A549 (cell line): ENCODE results near the gene GLT1D1. TPM values are rescaled to one million over a fixed set of nuclear protein-coding genes. Genes with fewer than 3 reads are reported as not detected.

Experiments used
- ATAC-seq, 2 experiments: fragments of 200-7000 bp in 1 of 2; fragments of >200 bp in 1 of 2; cut with Nextera tagmentation in 1 of 2; cut with Tn5 transposase in 1 of 2; 3 replicates each; pipeline versions ENCODE4 v1.8.0 to v1.9.1; 2018 to 2020; ENCODE audit warnings: mild to moderate bottlenecking in 1 of 2, moderate library complexity in 1 of 2
- CTCF ChIA-PET: fragments of 300-600 bp; sonication (Branson Sonifier 250); formaldehyde crosslinking; extraction: SDS; loops from one replicate; lab custom pipeline; 2021; ENCODE audit warnings: antibody characterized with exemption, inconsistent platforms; lab: Yijun Ruan, JAX
- POLR2A ChIA-PET: fragments of 350-600 bp; formaldehyde crosslinking; extraction: SDS; loops from one replicate; lab custom pipeline; 2021; ENCODE audit warnings: antibody characterized with exemption, inconsistent platforms; lab: Yijun Ruan, JAX
- DNase-seq, 2 experiments: peaks; one replicate each; pipeline versions ENCODE4 v3.0.0 to v3.0.0-alpha.2; 2011 to 2016; ENCODE audit warnings: low read depth in 1 of 2, low spot score in 1 of 2
- FAIRE-seq: peaks from 2 replicates; lab custom pipeline; 2011; peaks lifted over from hg19 to GRCh38; lab: Jason Lieb, UNC
- H3K27ac ChIP-seq, 2 experiments: fragments of >200 bp; sonication (Bioruptor Twin); formaldehyde crosslinking; 3 replicates each; pipeline ENCODE4 v1.5.1; 2016 to 2017
- H3K4me1 ChIP-seq: fragments of >200 bp; sonication (Bioruptor Twin); formaldehyde crosslinking; 3 replicates; pipeline ENCODE4 v1.6.1; 2016
- H3K4me2 ChIP-seq: fragments of >200 bp; sonication (Bioruptor Twin); formaldehyde crosslinking; 3 replicates; pipeline ENCODE4 v1.6.1; 2016
- H3K4me3 ChIP-seq: fragments of >200 bp; sonication (Bioruptor Twin); formaldehyde crosslinking; 3 replicates; pipeline ENCODE4 v1.5.1; 2016
- H3K9me3 ChIP-seq: fragments of >200 bp; sonication (Bioruptor Twin); formaldehyde crosslinking; 3 replicates; pipeline ENCODE4 v1.6.1; 2016
- CBX2 ChIP-seq: fragments of 200-600 bp; sonication (generic); IDR thresholded peaks from 2 replicates; pipeline ENCODE4 v1.6.1; 2016; ENCODE audit warnings: low read depth, mild to moderate bottlenecking, borderline replicate concordance
- CTCF ChIP-seq: fragments of >200 bp; sonication (Bioruptor Twin); formaldehyde crosslinking; IDR thresholded peaks from 3 replicates; pipeline ENCODE4 v1.5.1; 2016
- HDAC2 ChIP-seq: fragments of 200-600 bp; sonication (generic); IDR thresholded peaks from 2 replicates; pipeline ENCODE4 v1.6.1; 2016
- HMGXB4 ChIP-seq: fragments of 250-450 bp; sonication (Bioruptor Pico); IDR thresholded peaks from 2 replicates; pipeline ENCODE4 v1.5.0; 2021; ENCODE audit warnings: mild to moderate bottlenecking, moderate library complexity, borderline replicate concordance
- KDM5A ChIP-seq: fragments of 200-600 bp; sonication (generic); IDR thresholded peaks from 2 replicates; pipeline ENCODE4 v1.6.1; 2016; ENCODE audit warnings: antibody characterized with exemption, mild to moderate bottlenecking
- MAZ ChIP-seq: fragments of 150-350 bp; IDR thresholded peaks from 2 replicates; pipeline ENCODE4 v1.6.1; 2014; ENCODE audit warnings: antibody characterized with exemption, low read depth, low read length, borderline replicate concordance
- NPAS2 ChIP-seq: fragments of 250-450 bp; sonication (Bioruptor Pico); IDR thresholded peaks from 2 replicates; pipeline ENCODE4 v1.8.0; 2022; ENCODE audit warnings: mild to moderate bottlenecking, moderate library complexity, borderline replicate concordance
- PBX3 ChIP-seq: IDR thresholded peaks from 2 replicates; pipeline ENCODE4 v1.6.1; 2012
- PHF8 ChIP-seq: fragments of 200-600 bp; sonication (generic); IDR thresholded peaks from 2 replicates; pipeline ENCODE4 v1.6.1; 2016; ENCODE audit warnings: low read depth, mild to moderate bottlenecking, antibody characterized with exemption, moderate library complexity, borderline replicate concordance
- POLR2AphosphoS2 ChIP-seq: conservative IDR thresholded peaks from 2 replicates; pipeline ENCODE4 v1.6.1; 2012; ENCODE audit warnings: low read length, improper control_type of control experiment, inconsistent platforms
- RCOR1 ChIP-seq: fragments of 150-350 bp; IDR thresholded peaks from 2 replicates; pipeline ENCODE4 v1.6.1; 2014; ENCODE audit warnings: antibody characterized with exemption, low read length, low read depth
- REST ChIP-seq: fragments of 200-600 bp; sonication (generic); IDR thresholded peaks from 2 replicates; pipeline ENCODE4 v1.6.1; 2016; ENCODE audit warnings: antibody characterized with exemption, mild to moderate bottlenecking, moderate library complexity
- RNF2 ChIP-seq: fragments of 200-600 bp; sonication (generic); IDR thresholded peaks from 2 replicates; pipeline ENCODE4 v1.6.1; 2016; ENCODE audit warnings: low read depth, mild to moderate bottlenecking, antibody characterized with exemption, moderate library complexity, borderline replicate concordance
- TP53 ChIP-seq: fragments of 250-450 bp; sonication (Bioruptor Pico); IDR thresholded peaks from 2 replicates; pipeline ENCODE4 v1.5.0; 2021; ENCODE audit warnings: mild to moderate bottlenecking, moderate library complexity
- ZSCAN20 ChIP-seq: fragments of 250-450 bp; sonication (Bioruptor Pico); IDR thresholded peaks from 2 replicates; pipeline ENCODE4 v1.8.0; 2022; ENCODE audit warnings: mild to moderate bottlenecking, moderate library complexity
- WGBS: methylation state at CpG from one replicate; pipeline ENCODE4 v1.1.6; 2017; ENCODE audit errors: missing lambda C conversion rate; 5-methylcytosine and 5-hydroxymethylcytosine counted together
- polyA plus RNA-seq, 4 experiments: library from polyadenylated mRNA; depleted of rRNA in 3 of 4; stranded (reverse); fragments of >200 nt; fragmentation: RNase III in 1 of 4; extraction: RNeasy Plus Mini Kit Qiagen cat#74134 plus additional on column Dnase treatment in 1 of 4; gene quantifications; 2 replicates in 3 of 4; 3 replicates in 1 of 4; pipeline ENCODE4 v1.2.3, GENCODE V29; 2011 to 2017

Gene GLT1D1
- polyA plus RNA-seq, 2 of the 4 experiments (the other 2 are of a cell fraction): not detected

- TF ChIP-seq KDM5A: no peak
- no peak for TF ChIP-seq ZSCAN20 (CRISPR knock-in tag)
- TF ChIP-seq POLR2AphosphoS2: no peak
These were observed 103.5 kb downstream of the GLT1D1 start (continued) for GRCh38 chr12:128956755-128957154.

GRCh38 chr12:128959901-128960300 lies 106.6 kb downstream of the GLT1D1 start:
- ChIA-PET POLR2A (no interaction called here), CTCF (interaction anchor here (0.6 kb wide), 1 partner anchor 18 kb away, joined by 3 read pairs; no protein-coding TSS in a partner anchor)
- H3K4me1 ChIP-seq: no peaks in the 10 kb centered on the region
- no peak overlapping the region for H3K4me3 ChIP-seq
- no peak for TF ChIP-seq PHF8
- TF ChIP-seq HMGXB4 (CRISPR knock-in tag): no peak
- TF ChIP-seq RCOR1: no peak
- TF ChIP-seq NPAS2 (CRISPR knock-in tag): no peak
- FAIRE-seq (no peak), ATAC-seq (no peak), DNase-seq (no peak)
- H3K27ac ChIP-seq: no peak overlapping the region
- 41% methylated on average over 16 of the region's 16 CpGs for WGBS
- H3K9me3 ChIP-seq: no peaks in the 10 kb centered on the region; the same call in 2 of the 3 replicates
- H3K4me2 ChIP-seq: no peak overlapping the region

GRCh38 chr12:128961308-128961902 lies 108.1 kb downstream of the GLT1D1 start:
- ATAC-seq: no peak
- FAIRE-seq: no peak
- POLR2A ChIA-PET: no interaction called here
- CTCF ChIA-PET: no interaction called here
- Histone ChIP-seq H3K4me3 (no peak overlapping the region), H3K4me2 (no peak overlapping the region), H3K9me3 (no peaks in the 10 kb centered on the region; the same call in 2 of the 3 replicates), H3K27ac (no peak overlapping the region), H3K4me1 (no peaks in the 10 kb centered on the region)
- no peak for DNase-seq
- WGBS: 32% methylated on average over 8 of the region's 8 CpGs
- no peak for TF ChIP-seq REST
- no peak for TF ChIP-seq PHF8
- TF ChIP-seq MAZ: no peak
- TF ChIP-seq HDAC2: no peak
- TF ChIP-seq CTCF: no peak
- no peak for TF ChIP-seq TP53 (CRISPR knock-in tag)
- TF ChIP-seq PBX3: no peak
- no peak for TF ChIP-seq RNF2
- TF ChIP-seq CBX2: no peak
- no peak for TF ChIP-seq ZSCAN20 (CRISPR knock-in tag)
